Sigmoid colon (tissue), 4 donors: ENCODE measurements around the gene PGRMC1.
"Not testable (repeated sequence)": the region's sequence is repeated elsewhere in the genome, so short reads cannot be mapped to it uniquely, and the experiment has no call there.

Experiments
- CTCF ChIP-seq, 4 experiments: fragments of 450-650 bp in 3 of 4; fragments of 200-600 bp in 1 of 4; IDR thresholded peaks; one replicate each; pipeline ENCODE4 v1.5.1; 2016 to 2019; ENCODE audit warnings: antibody characterized with exemption in 4 of 4, mild to moderate bottlenecking in 3 of 4, moderate library complexity in 2 of 4
- EP300 ChIP-seq, 4 donors: sonication (generic); formaldehyde crosslinking; IDR thresholded peaks; one replicate each; pipeline ENCODE4 v1.6.1; 2017; ENCODE audit warnings: antibody characterized with exemption in 4 of 4
- POLR2A ChIP-seq, 2 donors: fragments of 450-650 bp; IDR thresholded peaks; one replicate each; pipeline ENCODE4 v1.6.1; 2016; ENCODE audit warnings: antibody characterized with exemption in 2 of 2, mild to moderate bottlenecking in 2 of 2, moderate library complexity in 2 of 2
- POLR2AphosphoS5 ChIP-seq, 4 donors: sonication (generic); formaldehyde crosslinking; IDR thresholded peaks; one replicate each; pipeline ENCODE4 v1.6.1; 2017; ENCODE audit warnings: antibody characterized with exemption in 4 of 4

- TF ChIP-seq EP300, CTCF, POLR2AphosphoS5, POLR2A (IDR thresholded peaks at IDR 0.05): not testable (repeated sequence)
Measured at GRCh38 chrX:119210931-119211648, 25.0 kb upstream of the PGRMC1 start.
